Measurements from ENCODE around the gene PRPF6.

- TF ChIP-seq POLR2AphosphoS5 (IDR thresholded peaks at IDR 0.05) (no peak), CTCF (IDR thresholded peaks at IDR 0.05) (no peak), POLR2A (IDR thresholded peaks at IDR 0.05) (no peak), EP300 (IDR thresholded peaks at IDR 0.05) (no peak)
Measured at GRCh38 chr20:64015635-64016034, 34.7 kb downstream of the PRPF6 start.

Measured in suprapubic skin (tissue), 4 donors.